Choroid plexus epithelial cell (primary cell): Measurements from ENCODE around the gene PARP1.
"Not testable (repeated sequence)": the region's sequence is repeated elsewhere in the genome, so short reads cannot be mapped to it uniquely, and the experiment has no call there.

ENCODE experiments used
- DNase-seq: peaks from one replicate; pipeline ENCODE4 v3.0.0-alpha.2; 2010; ENCODE audit warnings: low read depth
- H3K4me3 ChIP-seq: 2 replicates; pipeline ENCODE4 v1.5.1; 2011; ENCODE audit warnings: low read depth, mild to moderate bottlenecking, control low read depth, low read length, moderate library complexity
- CTCF ChIP-seq: conservative IDR thresholded peaks from 2 replicates; pipeline ENCODE4 v1.5.1; 2011; ENCODE audit warnings: low read depth, mild to moderate bottlenecking, control low read depth, inconsistent platforms, low read length, moderate library complexity

PARP1 gene

GRCh38 chr1:226429858-226430715 lies 22.2 kb upstream of the PARP1 start:
- no peak for TF ChIP-seq CTCF
- no peak for DNase-seq
- no peak overlapping the region for H3K4me3 ChIP-seq

- no peak for TF ChIP-seq CTCF
- H3K4me3 ChIP-seq = no peak overlapping the region
- DNase-seq = no peak
Observed at GRCh38 chr1:226428791-226429461, 21.0 kb upstream of the PARP1 start.

GRCh38 chr1:226428348-226428747 lies 20.5 kb upstream of the PARP1 start:
- TF ChIP-seq CTCF = no peak
- DNase-seq = no peak
- H3K4me3 ChIP-seq = no peak overlapping the region

GRCh38 chr1:226427131-226427530 lies 19.2 kb upstream of the PARP1 start:
- DNase-seq = no peak
- no peak for TF ChIP-seq CTCF
- H3K4me3 ChIP-seq = no peak overlapping the region

- not testable (repeated sequence) for H3K4me3 ChIP-seq
Observed at GRCh38 chr1:226426395-226426794, 18.5 kb upstream of the PARP1 start.

GRCh38 chr1:226425431-226426031 lies 17.6 kb upstream of the PARP1 start:
- TF ChIP-seq CTCF = no peak
- H3K4me3 ChIP-seq = no peak overlapping the region

More at GRCh38 chr1:226426395-226426794, 18.5 kb upstream of the PARP1 start:
- not testable (repeated sequence) for DNase-seq

GRCh38 chr1:226425004-226425378 lies 17.1 kb upstream of the PARP1 start:
- no peak overlapping the region for H3K4me3 ChIP-seq
- DNase-seq = no peak
- no peak for TF ChIP-seq CTCF

More at GRCh38 chr1:226425431-226426031, 17.6 kb upstream of the PARP1 start:
- no peak for DNase-seq
